NCI-H1694 treated with DMSO at 0.1 percent for 48 hours (cell line): ENCODE measurements around the gene NCBP1.
A peak's percentile ranks its signal among the peaks of the same experiment; 100 is the strongest.
"Not testable (repeated sequence)": the region's sequence is repeated elsewhere in the genome, so short reads cannot be mapped to it uniquely, and the experiment has no call there.

Experiments used
- DNase-seq: peaks from one replicate; lab custom pipeline; 2025; lab: John Stamatoyannopoulos, UW

The NCBP1 gene

DNA sequence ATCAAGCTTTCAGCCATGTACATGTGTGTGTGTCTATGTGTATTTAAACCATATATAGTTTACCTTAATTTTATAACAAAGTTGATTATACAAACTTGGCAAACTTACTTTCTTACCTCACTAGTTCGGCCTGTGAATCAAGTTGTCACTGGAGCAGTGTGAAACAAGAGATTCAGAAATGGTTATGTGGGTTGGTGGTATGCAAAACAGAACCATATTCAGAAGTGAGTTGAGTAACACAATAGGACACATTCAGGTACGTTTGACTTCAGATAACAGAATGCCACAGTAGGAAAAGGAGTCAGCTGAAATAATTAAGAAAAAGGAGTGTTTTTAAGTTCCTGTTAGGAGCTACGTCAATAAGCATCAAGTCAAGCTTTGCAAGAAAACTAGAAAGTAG is 42.0 kb downstream of the NCBP1 start:
- no peak for DNase-seq

DNA sequence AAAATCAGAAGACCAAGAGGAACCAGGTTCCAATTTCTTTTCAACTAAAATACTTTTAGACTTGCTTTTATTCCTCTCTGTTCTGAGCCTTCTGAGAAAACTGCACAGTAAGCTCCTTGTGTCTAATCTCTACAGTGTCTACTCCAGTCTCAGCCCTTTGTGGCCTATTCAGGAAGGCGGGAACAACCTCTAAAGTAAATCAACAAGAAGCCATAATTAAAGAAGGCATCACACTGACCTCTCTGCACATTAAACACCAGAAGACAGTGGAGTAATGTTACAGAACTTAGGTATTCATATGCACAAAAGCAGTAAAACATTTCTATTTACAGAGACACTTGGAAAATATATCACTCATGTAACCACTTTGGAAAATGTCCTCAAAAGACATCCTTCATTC is 48.6 kb downstream of the NCBP1 start:
- DNase-seq: no peak

DNA sequence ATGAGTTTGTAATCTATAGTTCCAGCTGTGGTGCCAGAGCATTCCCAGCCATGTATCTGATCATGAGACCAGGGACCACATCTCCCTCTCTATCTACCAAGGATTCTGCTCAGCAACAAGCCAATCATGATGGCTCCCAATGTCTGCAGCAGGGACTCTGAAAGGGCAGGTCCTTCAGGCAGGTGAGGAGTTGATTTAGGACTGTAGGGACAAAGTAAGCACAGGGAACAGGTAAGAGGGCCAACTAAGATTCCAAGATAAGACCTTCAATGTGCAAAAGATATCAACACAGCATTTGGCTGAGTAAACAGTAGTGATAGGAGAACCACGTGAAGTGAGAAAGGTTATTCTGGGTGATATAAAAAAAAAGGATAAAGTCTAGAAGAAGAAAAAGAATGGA is 55.0 kb downstream of the NCBP1 start:
- DNase-seq: no peak

GRCh38 chr9:97689401-97690180 is 56.0 kb downstream of the NCBP1 start:
- no peak for DNase-seq

- DNase-seq: no peak
Observed at GRCh38 chr9:97694769-97695168, 61.1 kb downstream of the NCBP1 start.

DNA sequence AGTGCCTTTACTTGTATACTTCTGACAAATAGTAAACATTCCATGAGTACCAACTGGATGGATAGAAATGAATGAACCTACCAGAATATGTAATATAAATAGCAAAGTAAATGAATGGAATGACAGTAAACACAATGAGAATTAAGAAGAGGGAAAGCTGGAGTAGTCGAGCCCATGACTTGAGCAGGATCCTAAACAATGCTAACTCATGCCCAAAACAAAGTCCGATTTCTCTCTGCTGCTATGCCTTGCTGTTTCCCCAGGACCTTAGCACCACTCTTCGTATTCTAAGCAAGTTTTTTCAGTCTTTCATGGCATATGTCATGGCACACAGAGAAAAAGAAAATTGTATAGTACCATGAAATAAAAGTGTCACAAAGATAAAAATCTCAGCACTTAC is 61.8 kb downstream of the NCBP1 start:
- DNase-seq: no peak

GRCh38 chr9:97695995-97696802 is 62.6 kb downstream of the NCBP1 start:
- no peak for DNase-seq

- peak; percentile 84 for DNase-seq
Observed at GRCh38 chr9:97696803-97697601, 63.4 kb downstream of the NCBP1 start, which contains the start of gene XPA. TSS of gene XPA (minus strand) at chr9:97697340. CDS start at chr9:97697292, 48 bp downstream.

DNA sequence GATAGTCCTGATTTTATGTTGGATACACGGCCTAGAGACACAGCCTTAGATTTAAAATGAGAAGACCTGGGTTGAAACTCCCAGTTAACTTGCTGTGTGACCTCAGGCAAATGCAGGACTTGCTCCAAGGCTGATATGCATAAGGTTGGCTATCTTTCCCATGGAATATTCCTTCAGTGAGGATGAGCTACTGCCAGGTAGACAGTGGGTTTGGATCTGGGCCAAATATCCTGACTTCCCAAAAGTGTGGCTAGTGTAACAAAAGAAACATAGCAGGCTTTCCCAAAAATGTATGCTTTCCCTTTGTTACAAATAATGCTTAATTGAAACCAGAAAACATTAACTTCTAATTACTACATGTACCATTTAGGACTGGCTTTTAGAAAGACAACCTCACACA is 64.2 kb downstream of the NCBP1 start:
- no peak for DNase-seq

DNA sequence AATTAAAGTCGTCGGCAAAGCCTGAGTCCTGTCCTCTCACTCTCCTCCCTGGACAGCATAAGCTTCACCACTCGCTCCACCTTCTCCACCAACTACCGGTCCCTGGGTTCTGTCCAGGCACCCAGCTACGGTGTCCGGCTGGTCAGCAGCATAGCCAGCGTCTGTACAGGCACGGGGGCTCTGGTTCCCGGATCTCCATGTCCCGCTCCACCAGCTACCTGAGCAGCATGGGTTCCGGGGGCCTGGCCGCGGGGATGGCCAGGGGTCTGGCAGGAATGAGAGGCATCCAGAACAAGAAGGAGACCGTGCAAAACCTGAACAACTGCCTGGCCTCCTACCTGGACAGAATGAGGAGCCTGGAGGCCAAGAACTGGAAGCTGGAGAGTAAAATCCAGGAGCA is 65.2 kb downstream of the NCBP1 start:
- DNase-seq: no peak

GRCh38 chr9:97699281-97699680 is 65.7 kb downstream of the NCBP1 start:
- not testable (repeated sequence) for DNase-seq

DNA sequence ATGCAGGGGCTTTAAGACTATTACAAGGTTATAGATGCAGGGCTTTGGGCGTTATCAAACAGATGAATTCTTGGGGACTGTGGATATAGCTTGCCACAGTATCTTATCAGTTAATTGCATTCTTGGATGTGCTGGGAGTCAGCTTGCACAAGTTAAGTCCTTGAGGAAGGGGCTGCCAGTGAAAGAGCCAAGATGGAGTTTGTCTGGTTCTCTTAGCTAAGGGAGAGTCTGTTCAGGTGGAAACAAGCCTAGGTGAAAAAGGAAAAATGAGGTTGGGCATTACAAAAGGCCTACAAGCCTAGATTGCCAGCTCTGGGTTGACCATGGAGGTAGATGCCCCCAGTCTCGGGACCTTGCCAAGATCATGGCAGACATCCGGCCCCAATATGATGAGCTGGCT is 66.2 kb downstream of the NCBP1 start:
- DNase-seq: not testable (repeated sequence)

- no peak for DNase-seq
Observed at GRCh38 chr9:97703437-97704344, 70.1 kb downstream of the NCBP1 start.

GRCh38 chr9:97704345-97704677 is 70.7 kb downstream of the NCBP1 start:
- no peak for DNase-seq

DNA sequence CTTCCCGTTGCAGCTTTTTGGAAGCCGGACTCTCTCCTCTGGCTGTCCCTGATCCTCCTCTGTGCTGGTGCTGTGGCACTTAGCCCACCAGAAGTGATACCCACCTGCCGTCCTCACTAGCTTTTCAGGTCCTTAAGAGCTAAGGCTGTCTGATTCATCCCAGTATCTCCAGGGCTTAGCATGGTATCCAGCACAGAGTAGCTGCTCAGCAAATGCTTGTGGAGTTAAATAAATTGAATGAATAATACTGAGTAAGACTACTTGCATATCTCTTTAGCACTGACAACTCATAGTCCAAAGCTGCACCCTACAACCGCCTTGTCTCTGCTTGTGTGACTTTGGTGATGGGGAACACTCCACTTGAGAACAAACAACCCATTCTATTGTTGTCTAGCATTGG is 71.2 kb downstream of the NCBP1 start:
- DNase-seq: no peak

DNA sequence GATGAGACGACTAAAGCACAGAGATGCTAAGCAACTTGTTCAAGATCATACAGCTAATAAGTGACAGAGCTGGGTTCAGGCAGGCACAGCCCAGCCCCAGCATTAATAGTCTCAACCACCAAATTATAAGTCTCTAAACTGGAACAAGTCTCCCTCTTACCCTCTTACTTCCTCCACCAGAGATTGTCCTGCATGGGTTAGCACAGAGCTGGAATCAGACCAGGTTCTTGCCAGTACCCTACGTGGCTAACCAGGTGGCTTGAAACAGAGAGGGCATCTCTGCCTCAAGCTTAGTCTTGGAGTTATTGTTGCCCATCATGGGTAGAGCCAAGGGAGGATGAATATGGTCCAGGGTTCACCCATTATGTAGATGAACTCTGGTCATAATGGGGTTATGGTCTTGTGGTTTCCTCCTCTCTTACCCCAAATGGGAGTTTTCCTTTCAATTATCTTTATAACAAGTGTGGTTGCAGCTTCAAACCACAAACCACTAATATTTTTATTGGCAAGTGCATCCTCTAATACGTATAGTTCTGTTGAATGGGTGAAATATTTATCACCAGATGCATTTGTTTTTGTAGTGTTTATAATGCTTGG is 71.8 kb downstream of the NCBP1 start:
- DNase-seq: no peak

- DNase-seq: no peak
Observed at GRCh38 chr9:97706246-97706645, 72.6 kb downstream of the NCBP1 start.

GRCh38 chr9:97710356-97711222 is 77.0 kb downstream of the NCBP1 start:
- peak; percentile 56 for DNase-seq

GRCh38 chr9:97711223-97711626 is 77.6 kb downstream of the NCBP1 start:
- DNase-seq: no peak

GRCh38 chr9:97714435-97714834 is 80.8 kb downstream of the NCBP1 start:
- no peak for DNase-seq
